Measurements from ENCODE around the gene TYW1B.
"Not testable (repeated sequence)": the region's sequence is repeated elsewhere in the genome, so short reads cannot be mapped to it uniquely, and the experiment has no call there.

The TYW1B gene

DNA sequence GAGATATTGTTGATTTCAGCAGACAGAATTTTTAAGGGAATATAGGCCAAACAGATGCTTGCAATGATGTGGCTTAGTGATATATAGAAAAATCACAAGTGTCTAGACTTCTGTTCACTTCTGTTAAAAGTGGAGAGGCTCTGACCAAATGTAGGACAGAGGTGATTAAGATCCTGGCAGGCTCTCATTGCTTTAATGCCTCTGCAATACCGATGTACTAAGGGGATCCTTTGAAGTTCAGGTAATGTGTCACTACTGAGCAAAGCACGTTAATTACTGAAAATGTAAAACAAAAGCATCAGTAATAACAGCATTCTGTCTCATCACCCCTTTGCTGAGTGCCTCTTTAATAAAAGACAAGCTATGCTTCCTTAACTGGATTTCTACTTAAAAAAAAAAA, 131.4 kb downstream of the TYW1B start:
- DNase-seq: not testable (repeated sequence)

DNA sequence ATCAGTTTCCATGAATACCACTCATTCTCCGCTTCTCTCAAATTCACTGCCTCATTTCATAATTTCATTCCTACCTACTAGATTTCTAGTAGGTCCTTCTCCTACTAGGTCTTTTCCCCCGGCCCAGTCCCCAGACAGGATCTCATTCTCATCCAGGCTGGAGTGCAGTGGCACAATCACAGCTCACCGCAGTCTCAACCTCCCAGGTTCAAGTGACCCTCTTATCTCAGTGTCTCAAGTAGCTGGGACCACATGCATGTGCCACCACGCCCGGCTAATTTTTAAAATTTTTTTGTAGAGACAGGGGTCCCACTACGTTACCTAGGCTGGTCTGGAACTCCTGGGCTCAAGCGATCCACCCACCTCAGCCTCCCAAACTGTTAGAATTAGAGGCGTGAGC, 132.5 kb downstream of the TYW1B start:
- DNase-seq: not testable (repeated sequence)

DNA sequence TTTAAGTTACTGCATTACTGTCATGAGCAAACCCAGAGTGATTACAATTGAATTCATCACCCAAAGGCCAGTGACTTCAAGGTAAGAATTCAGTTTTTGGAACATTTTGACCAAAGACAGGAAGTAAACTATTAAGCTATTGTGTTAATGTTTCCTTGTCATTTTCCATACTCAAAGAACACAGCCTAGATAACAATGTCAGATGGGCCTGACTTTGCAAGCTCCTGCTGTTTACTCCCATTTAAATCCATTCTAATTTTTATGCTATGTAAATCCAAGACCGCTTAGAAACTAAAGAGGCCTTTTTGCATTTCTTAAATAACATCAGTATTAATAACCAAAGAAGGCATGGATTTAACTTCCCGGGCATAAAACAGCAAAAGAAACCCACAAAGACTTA, 136.6 kb downstream of the TYW1B start:
- not testable (repeated sequence) for DNase-seq

DNA sequence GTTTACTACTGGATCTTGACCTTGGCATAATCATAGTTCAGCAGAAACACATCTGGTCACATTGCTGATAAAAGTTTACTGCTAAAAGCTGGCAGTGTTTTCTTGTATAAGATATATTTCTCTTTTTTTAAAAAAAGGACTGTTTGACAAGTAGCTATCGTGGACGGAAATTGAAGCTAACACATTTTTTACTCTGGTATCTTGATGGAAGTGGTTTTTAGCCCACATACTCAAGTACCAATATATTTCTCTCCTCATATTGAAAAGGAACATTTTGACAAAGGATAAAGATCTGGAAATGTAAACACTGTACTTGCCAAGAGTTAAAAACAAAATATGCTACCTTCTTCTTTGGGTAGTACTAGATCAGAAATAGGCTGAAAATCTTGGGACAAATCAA, 137.8 kb downstream of the TYW1B start:
- not testable (repeated sequence) for DNase-seq

DNA sequence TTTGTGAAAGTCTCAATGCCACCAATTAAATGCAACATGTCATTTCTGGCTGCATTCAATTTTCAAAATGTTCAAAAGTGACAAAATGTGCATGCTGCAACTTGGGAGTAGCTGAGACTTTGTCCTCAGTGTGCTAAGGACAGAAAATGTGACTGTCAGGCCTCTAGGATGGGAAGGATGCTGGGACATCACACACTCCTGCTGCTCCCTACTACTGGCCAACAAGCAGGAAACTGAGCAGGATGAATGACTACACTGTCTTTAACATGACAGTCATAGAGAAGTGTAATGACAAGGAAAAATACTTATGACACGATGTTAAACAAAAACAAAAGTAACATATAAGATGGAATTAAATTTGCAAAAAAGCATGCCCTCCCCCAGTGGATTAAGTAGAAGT, 138.7 kb downstream of the TYW1B start:
- DNase-seq: not testable (repeated sequence)

DNA sequence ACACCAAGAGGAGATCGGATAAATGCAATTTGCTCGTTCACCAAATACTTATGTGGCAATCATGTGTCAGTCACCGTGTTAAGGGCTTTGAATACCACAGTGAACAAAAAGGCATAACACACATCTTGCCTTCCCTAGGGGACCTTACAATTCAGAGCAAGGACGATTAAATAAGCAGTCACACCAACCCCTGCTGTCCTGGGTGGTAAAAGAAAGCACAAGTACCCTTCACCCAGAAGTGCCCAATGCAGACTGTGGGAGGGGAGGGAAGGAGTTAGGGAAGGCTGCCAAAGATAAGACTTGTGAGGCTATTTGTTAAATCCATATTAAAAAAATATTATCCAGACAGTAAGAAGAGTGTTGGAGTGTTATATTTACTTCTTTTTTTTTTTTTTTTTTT, 146.8 kb downstream of the TYW1B start:
- not testable (repeated sequence) for DNase-seq

DNA sequence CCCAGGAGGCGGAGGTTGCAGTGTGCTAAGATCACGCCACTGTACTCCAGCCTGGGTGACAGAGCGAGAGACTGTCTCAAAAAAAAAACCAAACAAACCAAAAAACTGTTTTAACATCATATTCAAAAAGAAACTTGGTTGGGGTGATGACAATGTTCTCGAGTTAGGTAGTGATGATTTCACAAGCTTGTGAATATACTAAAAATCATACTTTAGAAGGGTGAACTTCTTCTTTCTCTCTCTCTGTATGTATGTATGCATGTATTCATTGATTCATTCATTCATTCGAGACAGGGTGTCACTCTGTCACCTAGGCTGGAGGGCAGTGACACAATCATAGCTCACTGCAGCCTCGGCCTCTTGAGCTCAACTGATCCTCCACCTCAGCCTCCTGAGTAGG, 151.1 kb downstream of the TYW1B start:
- not testable (repeated sequence) for DNase-seq

DNA sequence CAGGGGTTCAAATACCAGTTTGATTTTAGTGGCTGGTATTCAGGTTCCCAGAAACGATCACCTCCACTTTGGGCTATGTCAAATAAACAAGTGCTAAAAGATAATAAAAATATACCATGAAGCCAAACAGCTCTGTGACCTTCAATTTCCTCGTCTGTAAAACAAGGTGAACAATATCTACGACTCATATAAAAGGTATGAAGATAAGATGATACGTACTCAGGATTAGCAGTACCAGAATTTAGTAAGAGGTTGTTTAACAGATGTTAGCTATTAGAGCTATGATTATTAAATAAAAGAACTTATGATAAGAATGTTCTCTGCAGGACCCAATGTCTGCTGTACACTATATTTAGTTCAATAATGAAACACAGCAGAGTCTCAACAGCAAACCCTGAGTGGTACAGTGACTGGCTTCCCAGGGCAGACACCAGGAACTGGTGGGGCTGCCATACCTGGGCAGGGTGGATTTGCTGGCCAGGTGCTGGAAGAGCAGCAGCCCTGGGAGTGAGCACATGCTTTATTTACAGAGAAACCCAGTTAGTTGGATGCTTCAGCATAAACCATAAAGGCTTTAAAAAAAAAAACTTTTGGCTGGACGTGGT, 151.8 kb downstream of the TYW1B start:
- not testable (repeated sequence) for DNase-seq

DNA sequence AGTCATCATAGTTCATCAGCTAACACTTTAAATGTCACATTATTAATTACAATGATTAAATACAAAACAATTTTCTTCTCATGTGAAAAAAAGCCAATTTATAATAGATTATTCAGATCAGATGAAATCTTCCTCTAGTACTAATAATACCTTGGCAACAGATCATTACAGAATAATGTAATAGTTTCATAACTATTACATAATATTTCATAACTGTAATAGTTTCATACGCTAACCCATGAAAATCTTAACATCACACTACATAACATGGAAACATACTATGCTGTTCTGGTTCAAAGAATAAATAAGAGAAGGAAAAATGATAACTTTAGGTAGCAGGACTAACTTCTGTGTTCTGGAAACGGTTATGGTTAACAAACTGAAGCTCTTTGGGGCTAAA, 152.3 kb downstream of the TYW1B start:
- DNase-seq: not testable (repeated sequence)

DNA sequence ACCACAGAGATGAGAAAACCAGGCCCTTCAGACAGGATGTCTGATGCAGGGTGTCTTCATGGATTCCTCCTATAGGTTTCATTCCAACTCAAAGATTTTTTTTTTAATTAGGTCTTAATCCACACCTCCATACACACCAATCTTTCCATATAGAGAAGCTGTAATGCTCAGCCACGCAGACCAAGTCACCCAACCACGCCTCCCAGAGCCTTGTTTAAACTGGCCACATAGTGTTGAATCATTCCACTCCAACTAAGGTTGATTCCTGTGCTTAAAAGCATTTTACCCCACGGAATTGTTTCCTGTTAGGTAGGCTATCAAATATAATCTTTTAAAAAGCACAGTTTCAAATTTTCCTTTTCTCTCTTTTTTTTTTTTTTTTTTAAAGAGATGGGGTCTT, 153.6 kb downstream of the TYW1B start:
- DNase-seq: no peak

DNA sequence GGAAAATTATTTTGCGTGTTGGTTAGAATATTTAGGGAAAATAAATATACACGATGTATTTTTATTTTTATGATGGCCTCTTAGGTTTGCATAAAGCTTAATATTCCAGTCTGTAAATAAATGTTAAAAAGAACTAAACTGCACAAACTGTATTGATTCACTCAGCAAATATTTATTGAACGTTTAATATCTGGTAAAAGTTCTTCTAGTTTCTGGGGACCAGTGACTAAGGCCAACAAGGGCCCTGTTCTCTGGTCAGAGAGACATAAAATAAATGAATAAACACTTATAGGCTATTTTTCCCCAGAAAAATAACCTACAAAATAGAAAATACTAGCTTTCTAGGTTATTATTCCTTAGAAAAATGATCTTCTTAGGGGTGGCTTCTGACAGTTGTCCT, 157.2 kb downstream of the TYW1B start:
- not testable (repeated sequence) for DNase-seq

DNA sequence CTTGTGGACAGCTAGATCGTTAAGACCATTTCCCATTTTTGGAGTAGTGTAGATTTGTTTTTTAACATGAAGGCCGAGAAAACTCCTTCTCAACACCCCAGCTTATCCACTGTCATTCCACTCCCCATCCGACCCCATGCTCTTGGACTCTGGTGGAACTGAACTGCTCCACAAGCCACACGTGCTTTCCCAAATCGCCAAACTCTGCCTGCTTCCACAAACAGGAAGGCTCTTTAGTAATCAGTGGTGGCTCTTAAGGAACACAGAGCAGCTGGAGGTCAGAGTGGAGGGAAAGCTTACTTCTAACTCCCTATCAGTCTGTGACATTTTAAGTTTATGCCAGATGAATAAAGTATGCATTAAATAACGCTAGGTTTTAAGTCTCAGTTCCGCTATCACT, 159.6 kb downstream of the TYW1B start:
- DNase-seq: not testable (repeated sequence)

DNA sequence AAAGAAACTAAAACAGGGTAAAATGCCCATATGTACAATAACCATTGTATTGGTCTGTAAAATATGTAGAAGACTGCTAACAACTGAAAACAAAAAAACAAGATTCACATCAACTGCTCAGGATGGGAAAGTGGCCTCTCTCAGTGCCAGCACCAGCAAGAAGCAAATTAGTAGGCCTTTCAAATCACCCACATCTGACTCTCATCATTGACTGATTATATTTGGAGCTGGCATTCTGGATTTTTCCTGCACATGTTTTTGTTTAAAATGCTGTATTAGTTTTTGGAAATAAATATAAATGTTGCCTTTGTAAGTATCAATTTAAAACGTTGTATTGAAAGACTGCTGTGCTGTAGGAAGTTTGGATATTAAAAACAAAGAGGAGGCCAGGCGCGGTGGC, 161.0 kb downstream of the TYW1B start:
- not testable (repeated sequence) for DNase-seq

DNA sequence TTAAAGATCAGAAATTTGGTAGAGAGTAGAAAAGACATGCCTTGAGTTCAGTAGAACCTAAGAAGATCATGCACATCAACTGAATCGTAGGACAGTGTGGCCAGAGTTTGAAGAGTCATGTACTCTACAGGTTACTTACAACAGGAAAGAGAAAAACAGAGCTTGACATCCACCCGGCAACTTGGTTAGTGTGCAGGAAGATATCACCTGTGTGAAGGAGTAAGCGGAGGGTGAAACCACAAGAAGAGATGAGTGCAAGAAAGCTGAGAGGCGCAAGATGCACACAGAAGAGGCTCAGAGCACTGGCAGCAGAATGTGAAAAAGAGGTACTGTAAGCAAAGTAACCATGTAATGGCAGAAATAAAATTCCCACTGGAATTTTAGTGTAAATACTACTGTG, 179.4 kb downstream of the TYW1B start:
- not testable (repeated sequence) for DNase-seq

DNA sequence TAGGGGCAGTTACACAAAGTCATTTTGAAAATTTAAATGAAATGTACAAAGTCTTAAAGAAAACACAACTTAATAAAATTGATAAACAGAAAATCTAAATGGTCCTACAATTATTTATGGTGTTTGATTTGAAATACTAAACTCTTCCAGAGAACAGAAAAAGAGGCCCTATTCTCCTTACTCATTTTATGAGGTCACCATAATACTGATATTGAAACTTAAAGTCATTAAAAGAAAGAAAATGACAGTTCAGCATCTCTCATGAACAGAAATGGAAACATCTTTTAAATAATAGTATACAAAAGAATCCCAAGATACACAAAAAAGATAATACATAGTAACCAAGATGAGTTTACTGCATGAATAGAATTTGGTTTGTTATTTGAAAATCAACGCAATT, 184.3 kb downstream of the TYW1B start:
- not testable (repeated sequence) for DNase-seq

DNA sequence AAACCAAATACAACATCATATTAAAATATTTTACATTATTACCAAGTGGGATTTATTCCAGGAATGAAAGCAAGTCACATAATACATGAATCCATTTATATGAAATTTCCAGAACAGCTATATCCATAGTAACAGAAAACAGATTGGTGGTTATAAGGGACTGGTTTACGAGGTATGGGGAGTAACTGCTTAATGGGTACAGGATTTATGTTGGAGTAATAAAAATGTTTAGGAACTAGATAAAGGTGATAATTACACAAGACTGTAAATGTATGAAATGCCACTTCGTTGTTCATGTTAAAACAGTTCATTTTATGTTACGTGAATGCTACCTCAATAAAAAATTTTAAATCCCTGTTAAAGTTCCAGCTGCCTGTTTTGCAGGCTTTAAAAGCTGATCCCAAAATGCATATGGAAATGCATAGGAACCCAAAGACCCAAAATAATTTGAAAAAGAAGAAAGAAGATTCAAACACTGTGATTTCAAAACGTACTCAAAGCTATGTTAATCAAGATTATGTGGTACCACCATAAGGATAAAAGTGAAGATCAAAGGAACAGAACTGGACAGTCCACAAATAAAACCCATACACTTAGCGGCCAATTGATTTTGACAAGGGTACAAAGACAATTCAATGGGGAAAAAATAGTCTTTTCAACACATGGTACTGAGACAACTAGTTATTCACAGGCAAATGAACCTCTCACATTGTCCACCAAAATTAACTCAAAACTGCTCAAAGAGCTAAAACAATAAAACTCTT, 186.3 kb downstream of the TYW1B start:
- not testable (repeated sequence) for DNase-seq

DNA sequence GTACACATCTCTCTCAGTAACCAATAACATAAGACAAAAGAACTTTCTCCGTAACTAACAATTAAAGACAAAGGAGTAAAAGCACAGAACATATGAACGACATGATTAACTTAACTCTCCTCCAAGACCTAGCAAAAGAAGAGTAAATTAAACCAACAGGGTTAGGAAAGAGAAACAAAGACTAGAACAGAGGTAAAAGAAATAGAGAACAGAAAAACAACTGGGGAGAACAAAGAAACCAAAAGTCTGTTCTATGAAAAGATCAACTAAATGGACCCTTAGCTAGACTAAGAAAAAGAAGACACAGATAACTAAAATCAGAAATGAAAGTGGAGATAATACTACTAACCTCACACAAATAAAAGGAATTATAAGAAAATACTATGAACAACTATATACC, 187.3 kb downstream of the TYW1B start:
- not testable (repeated sequence) for DNase-seq

DNA sequence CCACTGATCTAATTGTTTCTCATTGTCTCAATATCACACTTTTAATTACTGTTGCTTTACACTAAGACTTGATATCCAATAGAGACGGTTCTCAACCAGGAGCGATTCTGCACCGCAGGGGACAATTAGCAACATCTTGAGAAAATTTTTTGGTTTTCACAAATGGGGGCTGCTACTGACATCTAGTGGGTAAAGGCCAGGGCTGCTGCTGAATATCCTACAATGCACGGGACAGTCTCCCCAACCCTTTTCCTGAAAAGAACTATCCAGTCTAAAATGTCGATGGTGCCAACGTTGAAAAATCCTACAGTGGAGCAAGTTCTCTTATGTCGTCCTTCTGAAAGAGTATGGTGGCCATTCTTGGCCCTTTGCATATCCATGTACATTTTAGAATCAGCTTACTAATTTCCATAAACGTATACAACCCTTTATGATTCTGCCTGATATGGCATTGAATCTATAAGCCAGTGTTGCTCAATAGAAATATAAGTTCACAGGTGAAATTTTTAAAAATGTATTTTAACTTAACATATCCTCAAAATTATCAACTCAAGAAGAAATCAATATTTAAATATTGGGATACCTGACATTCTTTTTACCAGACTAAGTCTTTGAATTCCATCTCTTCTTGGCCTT, 192.6 kb downstream of the TYW1B start:
- not testable (repeated sequence) for DNase-seq

DNA sequence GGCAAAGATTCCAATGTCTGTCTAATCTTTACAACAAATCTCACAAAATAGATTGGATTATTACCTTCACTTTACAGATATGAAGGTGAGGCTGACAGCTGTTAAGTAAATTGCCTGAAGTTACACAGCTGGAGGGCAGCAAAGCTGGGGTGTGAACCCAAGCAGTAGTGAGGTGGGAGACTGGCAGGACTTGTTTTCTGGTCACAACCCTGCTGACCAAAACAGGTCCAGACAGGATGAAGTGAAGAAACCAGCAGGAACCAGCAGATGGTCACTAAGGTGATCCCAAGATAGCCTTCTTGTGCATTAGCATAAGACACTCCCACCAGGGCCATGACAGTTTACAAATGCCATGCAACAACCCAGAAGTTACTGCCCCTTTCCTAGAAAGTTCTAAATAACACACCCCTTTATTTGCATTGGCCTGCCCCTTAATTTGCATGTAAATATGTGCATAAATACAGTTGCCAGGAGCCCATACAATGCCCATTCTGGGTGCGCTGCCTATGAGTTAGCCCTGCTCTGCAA, 195.2 kb downstream of the TYW1B start:
- DNase-seq: not testable (repeated sequence)

DNA sequence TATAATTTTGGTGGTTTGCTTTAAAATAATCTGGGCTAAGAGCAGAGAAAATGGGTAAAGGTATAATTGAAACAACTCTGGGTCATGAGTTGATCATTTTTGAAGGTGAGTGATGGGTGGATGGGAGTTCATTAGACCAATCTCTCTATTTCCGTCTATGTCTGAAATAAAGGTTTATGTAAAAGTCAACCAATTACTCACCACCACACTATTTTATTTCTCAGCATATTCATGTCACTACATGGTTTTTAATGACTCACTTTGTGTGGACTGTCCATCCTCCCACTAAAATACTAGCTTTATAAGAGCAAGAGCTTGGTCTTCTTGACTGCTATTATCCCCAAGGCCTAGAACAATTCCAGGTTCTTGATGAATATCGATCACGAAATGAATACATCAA, 199.6 kb downstream of the TYW1B start:
- not testable (repeated sequence) for DNase-seq

DNA sequence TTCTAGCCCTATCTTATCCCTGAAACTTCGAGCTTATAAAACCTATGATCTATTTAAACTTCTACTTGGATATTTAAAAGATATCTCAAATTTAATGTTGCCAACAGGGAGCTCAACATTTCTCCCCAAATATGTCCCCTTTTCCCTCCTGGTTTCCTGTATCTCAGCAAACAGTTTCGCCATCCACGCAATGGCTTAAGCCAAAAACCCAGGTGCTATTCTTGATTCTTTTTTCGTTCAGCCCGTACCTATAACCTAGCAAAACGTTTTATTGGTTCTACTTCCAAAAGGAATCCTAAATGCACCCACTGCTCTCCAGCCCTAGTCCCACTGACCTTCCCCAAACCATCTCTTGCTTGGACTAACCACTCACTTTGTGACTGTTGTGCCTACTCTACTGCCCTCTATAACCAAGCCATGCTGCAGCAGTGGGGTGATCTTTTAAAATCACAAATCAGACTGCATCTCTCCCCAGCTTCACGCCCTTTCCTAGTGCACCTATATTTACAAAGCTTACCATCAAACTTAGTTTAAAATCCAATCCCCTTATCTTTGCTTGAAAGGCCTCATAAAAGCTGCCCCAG, 201.5 kb downstream of the TYW1B start:
- DNase-seq: not testable (repeated sequence)

DNA sequence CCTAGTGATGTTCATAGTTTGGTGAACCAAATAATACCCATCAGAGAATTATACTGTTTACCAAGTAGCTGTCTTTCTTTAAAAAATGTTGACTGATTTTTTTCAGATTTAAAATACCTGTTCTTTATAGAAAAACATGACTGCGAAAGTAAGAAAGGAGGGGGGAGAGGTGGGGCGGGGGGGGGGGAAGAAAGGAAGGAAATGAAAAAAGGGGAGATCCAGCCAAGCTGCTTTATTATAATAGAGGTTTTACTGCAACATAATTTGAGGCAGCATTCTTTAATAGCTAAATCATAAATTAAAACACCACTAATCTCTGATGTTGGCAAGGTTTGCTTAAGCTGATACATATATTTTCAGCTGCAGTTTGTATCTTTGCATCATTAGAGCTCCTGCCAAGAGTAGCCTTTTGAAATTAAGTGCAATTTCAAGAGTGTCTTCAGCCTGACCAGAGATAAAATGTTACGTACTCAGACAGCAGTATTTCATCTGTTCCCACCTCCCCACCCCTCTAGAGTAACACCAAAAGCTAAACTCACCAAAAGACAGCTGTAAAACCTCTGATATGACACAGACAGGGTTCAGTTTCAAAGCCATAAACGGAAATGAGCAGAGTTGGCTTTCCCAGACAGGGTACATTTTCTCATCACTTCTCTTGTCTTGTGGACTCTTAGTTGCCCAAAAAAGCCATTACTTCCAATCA, 202.1 kb downstream of the TYW1B start:
- DNase-seq: not testable (repeated sequence)

DNA sequence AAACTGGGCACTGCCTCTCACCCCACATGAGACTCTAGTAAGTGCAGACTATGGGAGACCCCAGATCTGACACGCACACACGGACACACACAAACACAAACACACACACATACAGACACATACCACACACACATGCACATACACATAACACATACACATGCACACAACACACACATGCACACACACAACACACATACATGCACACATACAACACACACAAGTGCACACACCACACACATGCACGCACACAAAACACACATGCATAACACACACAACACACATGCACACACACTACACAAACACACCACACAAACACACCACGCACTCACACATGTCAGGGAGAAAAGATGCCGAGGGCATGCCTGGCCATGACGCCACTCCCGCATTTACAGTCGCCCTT, 205.5 kb downstream of the TYW1B start:
- no peak for DNase-seq

Data from NCI-H1930 (cell line).